AG10803 (cell line): ENCODE results near the gene AP1B1.

Experiments used
- DNase-seq: peaks from one replicate; pipeline ENCODE4 v3.0.0; 2010; ENCODE audit warnings: low read depth
- H3K4me3 ChIP-seq: 2 replicates; pipeline ENCODE4 v1.5.1; 2011; ENCODE audit warnings: mild to moderate bottlenecking, low read length, control low read depth
- TF ChIP-seq, protein P1 (sequence below): conservative IDR thresholded peaks from 2 replicates; pipeline ENCODE4 v1.5.1; 2011; ENCODE audit warnings: mild to moderate bottlenecking, low read length, control low read depth, inconsistent platforms

Gene AP1B1

DNA sequence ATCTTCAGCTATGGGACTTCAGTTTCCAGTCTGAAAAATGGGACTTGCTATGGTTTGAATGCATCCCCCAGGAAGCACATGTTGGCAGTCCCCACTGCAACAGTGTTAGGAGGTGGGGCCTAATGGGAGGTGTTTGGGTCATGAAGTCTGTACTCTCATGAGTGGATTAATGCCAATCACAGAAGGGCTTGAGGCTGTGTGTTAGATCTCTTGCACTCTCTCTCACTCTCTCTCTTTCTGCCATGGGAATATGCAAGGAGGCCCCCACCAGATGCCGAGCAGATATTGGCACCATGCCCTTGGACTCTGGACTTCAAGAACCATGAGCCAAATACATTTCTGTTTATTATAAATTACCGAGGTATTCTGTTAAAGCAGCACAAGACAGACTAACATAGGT, 7.8 kb upstream of the AP1B1 start:
- no peak overlapping the region for H3K4me3 ChIP-seq
- DNase-seq, result no peak
- TF ChIP-seq, protein P1, sequence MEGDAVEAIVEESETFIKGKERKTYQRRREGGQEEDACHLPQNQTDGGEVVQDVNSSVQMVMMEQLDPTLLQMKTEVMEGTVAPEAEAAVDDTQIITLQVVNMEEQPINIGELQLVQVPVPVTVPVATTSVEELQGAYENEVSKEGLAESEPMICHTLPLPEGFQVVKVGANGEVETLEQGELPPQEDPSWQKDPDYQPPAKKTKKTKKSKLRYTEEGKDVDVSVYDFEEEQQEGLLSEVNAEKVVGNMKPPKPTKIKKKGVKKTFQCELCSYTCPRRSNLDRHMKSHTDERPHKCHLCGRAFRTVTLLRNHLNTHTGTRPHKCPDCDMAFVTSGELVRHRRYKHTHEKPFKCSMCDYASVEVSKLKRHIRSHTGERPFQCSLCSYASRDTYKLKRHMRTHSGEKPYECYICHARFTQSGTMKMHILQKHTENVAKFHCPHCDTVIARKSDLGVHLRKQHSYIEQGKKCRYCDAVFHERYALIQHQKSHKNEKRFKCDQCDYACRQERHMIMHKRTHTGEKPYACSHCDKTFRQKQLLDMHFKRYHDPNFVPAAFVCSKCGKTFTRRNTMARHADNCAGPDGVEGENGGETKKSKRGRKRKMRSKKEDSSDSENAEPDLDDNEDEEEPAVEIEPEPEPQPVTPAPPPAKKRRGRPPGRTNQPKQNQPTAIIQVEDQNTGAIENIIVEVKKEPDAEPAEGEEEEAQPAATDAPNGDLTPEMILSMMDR, result no peak

DNA sequence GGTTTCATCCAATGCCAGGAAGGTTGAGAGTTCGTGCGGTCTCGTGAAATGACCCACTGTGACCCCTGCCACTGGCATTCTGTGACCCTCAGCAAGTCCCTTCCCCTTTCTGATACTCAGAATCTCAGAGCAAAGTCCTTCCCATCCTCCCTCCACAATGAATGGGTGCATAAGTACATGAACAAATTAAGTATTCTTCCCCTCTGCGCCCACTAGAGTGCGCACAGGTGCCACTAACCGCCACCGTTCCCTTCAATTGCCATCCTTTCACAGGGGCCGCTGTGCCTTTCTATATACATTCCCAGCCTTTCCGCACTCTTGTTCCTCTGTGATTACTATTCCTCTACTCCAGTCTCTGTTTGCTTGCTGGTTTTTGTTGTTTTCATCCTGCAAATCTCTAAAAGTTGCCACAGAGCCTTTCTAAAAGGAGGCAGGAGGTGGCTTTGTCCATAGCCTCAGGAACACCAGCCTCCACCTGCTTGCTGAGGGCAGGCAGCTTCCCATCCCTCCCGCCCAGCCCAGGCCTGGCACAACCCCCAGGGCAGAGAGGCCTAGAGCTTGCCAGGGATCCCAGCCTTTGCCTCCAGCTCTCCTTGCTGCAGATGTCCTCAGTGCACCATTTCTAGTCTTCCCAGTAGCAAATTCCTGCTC, 6.7 kb upstream of the AP1B1 start:
- H3K4me3 ChIP-seq, result no peak overlapping the region
- peak; percentile 70 for DNase-seq
- TF ChIP-seq, protein P1, result peak; percentile 86

DNA sequence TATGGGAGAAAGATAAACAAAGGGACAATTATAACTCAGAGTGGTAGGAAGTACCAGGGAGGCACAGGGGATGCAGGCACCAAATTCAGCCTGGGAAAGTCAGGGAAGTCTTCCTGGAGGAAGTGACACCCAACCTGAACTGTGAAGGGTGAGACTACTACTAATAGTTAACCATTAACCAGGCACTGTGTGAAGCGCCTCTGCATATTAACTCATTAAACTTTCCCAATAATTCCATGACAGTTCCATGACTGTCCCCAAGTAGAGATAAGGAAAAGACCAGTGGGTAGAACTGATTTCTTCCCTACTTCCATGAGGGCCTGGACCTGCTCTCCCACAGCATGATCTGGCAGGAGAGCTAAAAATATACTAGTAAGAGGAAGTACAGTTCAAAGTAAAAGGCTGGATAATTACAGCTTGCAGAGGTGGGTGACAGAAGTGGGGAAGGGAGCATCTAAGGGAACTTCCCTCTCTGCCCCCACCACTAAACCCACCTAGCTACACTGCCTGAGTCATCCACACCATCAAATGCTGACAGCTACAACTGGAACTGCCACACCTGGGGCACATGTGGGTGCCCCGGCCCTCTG, 4.7 kb upstream of the AP1B1 start:
- H3K4me3 ChIP-seq, result no peak overlapping the region
- TF ChIP-seq, protein P1, result no peak
- no peak for DNase-seq

DNA sequence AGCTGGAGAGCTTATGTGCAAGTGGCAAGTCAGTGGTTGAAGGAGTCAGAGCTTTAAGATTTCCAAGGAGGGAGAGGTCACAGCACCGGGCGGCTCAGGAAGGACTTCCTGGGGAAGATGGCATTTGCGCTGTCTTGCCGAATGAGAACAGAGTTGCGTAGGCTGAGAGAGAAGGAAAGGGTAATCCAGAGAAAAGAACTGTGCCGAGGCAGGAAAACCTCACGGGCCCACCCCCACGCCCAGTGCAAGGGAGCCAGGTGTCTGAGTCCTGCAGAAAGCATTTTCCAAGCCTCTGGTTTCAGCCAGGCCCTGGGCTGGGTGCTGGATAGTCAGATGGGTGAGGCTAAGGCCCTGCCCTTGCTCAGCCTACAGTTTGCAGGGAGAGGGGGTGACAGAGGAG, 3.2 kb upstream of the AP1B1 start:
- DNase-seq, result no peak
- TF ChIP-seq, protein P1, result no peak
- no peak overlapping the region for H3K4me3 ChIP-seq

DNA sequence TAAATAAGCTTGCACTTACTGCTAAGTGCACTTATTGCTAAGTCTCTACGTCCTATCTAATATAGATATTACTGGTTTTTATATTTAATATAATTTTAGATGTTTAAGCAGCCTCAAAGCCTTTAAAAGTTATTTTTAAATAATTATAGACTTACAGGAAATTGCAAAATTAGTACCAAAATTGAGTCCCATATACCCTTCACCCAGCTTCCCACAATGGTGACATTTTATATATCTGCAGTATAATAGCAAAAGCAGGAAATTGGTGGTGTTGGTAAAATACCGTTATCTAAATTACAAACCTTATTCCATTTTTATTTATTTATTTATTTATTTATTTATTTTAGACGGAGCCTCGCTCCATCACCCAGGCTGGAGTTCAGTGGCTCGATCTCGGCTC, 1.9 kb upstream of the AP1B1 start:
- H3K4me3 ChIP-seq, result no peak overlapping the region
- no peak for DNase-seq
- TF ChIP-seq, protein P1, result no peak

DNA sequence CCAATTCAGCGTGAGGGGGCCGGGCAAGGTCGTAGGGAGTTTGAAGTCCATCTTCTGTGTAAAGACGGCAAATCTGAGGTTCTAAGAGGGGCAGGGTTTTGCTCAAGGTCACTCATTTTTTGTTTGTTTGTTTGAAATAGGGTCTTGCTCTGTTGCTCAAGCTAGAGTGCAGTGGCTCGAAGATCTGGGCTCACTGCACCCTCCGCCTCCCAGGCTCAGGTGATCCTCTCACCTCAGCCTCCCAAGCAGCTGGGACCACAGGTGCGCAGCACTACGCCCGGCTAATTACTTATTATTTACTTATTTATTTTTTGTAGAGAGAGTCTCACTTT, 355 bp upstream of the AP1B1 start:
- TF ChIP-seq, protein P1, result no peak
- no peak for DNase-seq
- H3K4me3 ChIP-seq, result peak overlapping the region; percentile 81

DNA sequence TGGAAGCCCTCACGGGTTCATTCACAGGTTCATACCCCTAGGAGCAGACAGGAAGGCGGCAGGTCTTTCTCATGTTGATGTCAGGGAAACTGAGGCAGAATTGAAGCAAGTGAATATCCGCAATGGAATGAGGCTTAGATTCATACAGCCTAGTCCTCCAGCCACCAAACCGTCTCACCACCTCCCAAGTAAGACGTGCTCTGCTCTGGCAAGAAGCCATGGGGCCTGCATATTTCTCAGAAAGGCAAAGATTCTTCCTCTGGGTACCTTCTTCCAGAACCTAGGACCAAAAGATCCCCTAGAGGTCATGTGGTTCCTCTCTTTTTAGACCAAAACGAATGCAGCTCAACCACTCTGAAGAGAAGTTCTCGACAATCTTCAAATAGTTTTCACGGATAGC, 1.7 kb downstream of the AP1B1 start:
- DNase-seq, result no peak
- TF ChIP-seq, protein P1, result no peak
- no peak overlapping the region for H3K4me3 ChIP-seq
